Fibroblast of lung (primary cell): ENCODE results near the gene LYPD6.

Experiments
- CTCF ChIP-seq, 2 donors: IDR thresholded peaks in 1 of 2; conservative IDR thresholded peaks in 1 of 2; 1 replicate in 1 of 2; 2 replicates in 1 of 2; pipeline ENCODE4 v1.5.1; 2011 to 2012; ENCODE audit warnings: low read length in 2 of 2, control low read depth in 1 of 2, inconsistent platforms in 1 of 2, low read depth in 1 of 2, mild to moderate bottlenecking in 1 of 2
- EZH2 ChIP-seq: IDR thresholded peaks from 2 replicates; pipeline ENCODE4 v1.5.1; 2012; ENCODE audit warnings: low read length, control low read depth, mild to moderate bottlenecking; ENCODE audit errors: missing control alignments

DNA sequence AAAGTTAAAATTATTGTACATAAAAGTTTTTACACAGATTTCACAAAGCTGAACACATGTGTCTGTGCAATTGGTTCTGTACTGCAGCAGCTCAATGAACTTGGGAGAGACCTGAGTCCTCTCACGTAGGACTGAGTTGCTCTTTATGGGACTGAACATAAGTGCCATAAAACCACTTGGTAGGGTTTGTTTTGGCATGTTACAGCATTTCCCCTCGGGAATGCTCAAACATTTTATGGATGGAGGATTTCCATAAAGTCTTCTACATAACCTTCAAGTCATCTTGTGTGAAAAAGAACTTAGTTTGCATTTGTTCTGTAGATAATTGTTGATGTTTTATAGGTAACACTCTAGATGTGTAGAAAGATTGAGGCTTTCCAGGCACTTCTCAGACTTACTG is 15.9 kb downstream of the LYPD6 start:
- TF ChIP-seq CTCF (conservative IDR thresholded peaks at IDR 0.05 in 1 of 2, IDR thresholded peaks at IDR 0.05 in 1 of 2; ENCODE audit: low read depth in 1 of 2, low read length in 2 of 2) (no peak), EZH2 (no peak)
